NCI-H2171 (cell line): ENCODE measurements around the gene RRAGA.
"Not testable (repeated sequence)": the region's sequence is repeated elsewhere in the genome, so short reads cannot be mapped to it uniquely, and the experiment has no call there.

Source experiments
- DNase-seq: peaks from one replicate; lab custom pipeline; 2025; lab: John Stamatoyannopoulos, UW

Gene RRAGA

DNA sequence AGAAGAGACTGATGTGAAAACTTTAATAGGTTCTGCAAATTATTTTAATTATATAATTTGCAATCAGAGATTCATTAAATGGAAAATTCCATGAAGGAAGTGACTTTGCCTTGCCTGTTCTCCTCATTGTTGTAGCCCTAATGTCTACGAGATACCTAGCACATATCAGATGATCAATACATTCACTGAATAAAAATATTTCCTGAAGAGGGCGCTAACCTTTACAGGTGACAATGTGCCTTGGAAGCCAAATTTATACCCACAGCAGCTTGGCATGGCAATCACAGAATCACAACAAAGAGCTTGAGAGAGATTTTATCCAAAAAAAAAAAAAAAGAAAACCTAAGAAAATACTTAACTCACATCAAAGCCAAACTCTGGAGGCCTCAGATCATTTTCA lies 36.1 kb downstream of the RRAGA start:
- DNase-seq, result no peak

DNA sequence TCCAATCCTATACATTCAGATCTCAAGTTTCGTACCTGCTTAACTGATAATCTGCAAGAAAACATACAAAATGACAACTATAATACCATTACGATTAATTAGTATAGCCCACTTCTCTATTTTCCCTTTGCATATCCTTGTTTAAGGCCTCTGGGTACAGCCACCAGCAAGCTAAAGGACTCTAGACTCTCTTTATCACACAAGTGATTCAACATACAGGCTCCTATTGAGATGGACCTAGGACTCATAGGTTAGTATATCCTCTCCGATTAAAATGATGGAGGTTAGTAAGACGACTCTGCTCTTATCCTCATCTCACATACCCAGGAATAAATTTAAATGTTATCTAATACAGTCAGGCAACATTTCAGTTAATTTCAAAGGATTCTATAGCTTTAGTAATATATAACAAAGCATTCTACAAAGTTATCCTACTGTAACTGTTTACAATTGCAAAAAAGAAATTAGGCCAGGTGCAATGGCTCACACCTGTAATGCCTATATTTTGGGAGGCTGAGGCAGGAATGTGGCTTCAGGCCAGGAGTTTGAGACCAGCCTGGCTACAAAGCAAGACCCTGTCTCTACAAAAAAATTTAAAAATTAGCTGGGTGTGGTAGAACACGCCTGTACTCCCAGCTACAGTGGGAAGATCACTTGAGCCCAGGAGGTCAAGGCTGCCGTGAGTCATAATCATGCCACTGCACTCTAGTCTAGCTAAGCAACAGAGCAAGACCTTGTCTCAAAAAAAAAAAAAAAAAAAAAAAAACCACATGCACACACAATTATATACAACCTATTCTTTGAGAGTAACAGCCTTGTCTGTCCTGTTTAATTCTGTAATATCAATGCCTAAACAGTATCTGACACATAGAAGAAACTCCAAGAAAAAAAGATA lies 38.1 kb downstream of the RRAGA start:
- DNase-seq, result no peak

DNA sequence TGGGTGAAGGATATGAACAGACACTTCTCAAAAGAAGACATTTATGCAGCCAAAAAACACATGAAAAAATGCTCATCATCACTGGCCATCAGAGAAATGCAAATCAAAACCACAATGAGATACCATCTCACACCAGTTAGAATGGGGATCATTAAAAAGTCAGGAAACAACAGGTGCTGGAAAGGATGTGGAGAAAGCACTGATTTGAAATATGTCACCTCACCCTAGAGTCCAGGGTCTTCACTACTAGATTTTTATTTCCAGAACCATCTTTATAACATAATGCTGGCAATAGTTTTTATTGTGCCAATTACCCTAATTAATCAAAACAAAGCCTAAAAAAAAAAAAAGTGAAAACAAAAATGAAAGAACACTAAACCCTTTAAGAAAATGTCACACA lies 48.2 kb downstream of the RRAGA start:
- not testable (repeated sequence) for DNase-seq
